Trophoblast cell (in vitro differentiated cells and primary cell): Measurements from ENCODE around the gene XXYLT1.

Experiments
- DNase-seq, 2 donors: peaks; one replicate each; pipeline ENCODE4 v3.0.0-alpha.2; 2016
- H2AFZ ChIP-seq: 2 replicates; pipeline ENCODE4 v1.6.1; 2013; ENCODE audit warnings: low read length, moderate library complexity, mild to moderate bottlenecking; ENCODE audit not compliant: insufficient read depth, poor library complexity
- H2AK5ac ChIP-seq: 2 replicates; pipeline ENCODE4 v1.6.1; 2013; ENCODE audit warnings: mild to moderate bottlenecking, low read length
- H2BK120ac ChIP-seq: 2 replicates; pipeline ENCODE4 v1.6.1; 2013; ENCODE audit warnings: low read length, mild to moderate bottlenecking, moderate library complexity; ENCODE audit not compliant: insufficient read depth, poor library complexity
- H2BK12ac ChIP-seq: 2 replicates; pipeline ENCODE4 v1.6.1; 2013; ENCODE audit warnings: mild to moderate bottlenecking, low read length, moderate library complexity
- H2BK5ac ChIP-seq: 2 replicates; pipeline ENCODE4 v1.6.1; 2013; ENCODE audit warnings: low read length, low read depth, moderate library complexity, mild to moderate bottlenecking; ENCODE audit not compliant: poor library complexity
- H3K14ac ChIP-seq: 2 replicates; pipeline ENCODE4 v1.6.1; 2013; ENCODE audit warnings: mild to moderate bottlenecking, low read length
- H3K18ac ChIP-seq: 2 replicates; pipeline ENCODE4 v1.6.1; 2013; ENCODE audit warnings: mild to moderate bottlenecking, low read length
- H3K23ac ChIP-seq: 2 replicates; pipeline ENCODE4 v1.6.1; 2013; ENCODE audit warnings: low read length
- H3K27ac ChIP-seq: 2 replicates; pipeline ENCODE4 v1.5.1; 2013; ENCODE audit warnings: low read depth, mild to moderate bottlenecking, inconsistent platforms, low read length, moderate library complexity
- H3K27me3 ChIP-seq: 2 replicates; pipeline ENCODE4 v1.6.1; 2013; ENCODE audit warnings: inconsistent platforms, mild to moderate bottlenecking, low read length, moderate library complexity; ENCODE audit not compliant: insufficient read depth
- H3K36me3 ChIP-seq, 2 experiments: 1 replicate in 1 of 2; 2 replicates in 1 of 2; pipeline ENCODE4 v1.6.1; 2013; ENCODE audit warnings: low read length in 2 of 2, mild to moderate bottlenecking in 2 of 2, moderate library complexity in 1 of 2; ENCODE audit not compliant: insufficient read depth in 2 of 2, control insufficient read depth in 1 of 2
- H3K4ac ChIP-seq: 2 replicates; pipeline ENCODE4 v1.6.1; 2013; ENCODE audit warnings: low read depth, mild to moderate bottlenecking, low read length, moderate library complexity
- H3K4me1 ChIP-seq, 2 experiments: 1 replicate in 1 of 2; 2 replicates in 1 of 2; pipeline ENCODE4 v1.6.1; 2013; ENCODE audit warnings: low read length in 2 of 2, mild to moderate bottlenecking in 2 of 2, moderate library complexity in 1 of 2; ENCODE audit not compliant: insufficient read depth in 2 of 2, control insufficient read depth in 1 of 2
- H3K4me2 ChIP-seq: 2 replicates; pipeline ENCODE4 v1.6.1; 2013; ENCODE audit warnings: inconsistent platforms, mild to moderate bottlenecking, low read length, moderate library complexity
- H3K4me3 ChIP-seq: 2 replicates; pipeline ENCODE4 v1.5.1; 2013; ENCODE audit warnings: mild to moderate bottlenecking, low read depth, low read length, inconsistent platforms
- H3K79me1 ChIP-seq: one replicate; pipeline ENCODE4 v1.6.1; 2013; ENCODE audit warnings: low read length
- H3K79me2 ChIP-seq: 2 replicates; pipeline ENCODE4 v1.6.1; 2013; ENCODE audit warnings: low read length, mild to moderate bottlenecking; ENCODE audit not compliant: control insufficient read depth, insufficient read depth, poor library complexity
- H3K9ac ChIP-seq: 2 replicates; pipeline ENCODE4 v1.6.1; 2013; ENCODE audit warnings: mild to moderate bottlenecking, low read length
- H3K9me3 ChIP-seq: 2 replicates; pipeline ENCODE4 v1.6.1; 2013; ENCODE audit warnings: low read depth, mild to moderate bottlenecking, control low read depth, inconsistent platforms, low read length; ENCODE audit not compliant: insufficient read depth
- H4K12ac ChIP-seq: 2 replicates; pipeline ENCODE4 v1.6.1; 2013; ENCODE audit warnings: low read depth, mild to moderate bottlenecking, low read length, moderate library complexity
- H4K8ac ChIP-seq: 2 replicates; pipeline ENCODE4 v1.6.1; 2013; ENCODE audit warnings: low read depth, mild to moderate bottlenecking, low read length, moderate library complexity
- H4K91ac ChIP-seq: one replicate; pipeline ENCODE4 v1.6.1; 2013; ENCODE audit warnings: low read depth, mild to moderate bottlenecking, low read length, moderate library complexity
- WGBS: extraction: QIAGEN DNeasy Blood & Tissue Kit; methylation state at CpG from one replicate; pipeline ENCODE4 v1.1.7; 2013; ENCODE audit warnings: missing lambda C conversion rate; ENCODE audit not compliant: insufficient read length, insufficient coverage; ENCODE audit errors: extremely low coverage; 5-methylcytosine and 5-hydroxymethylcytosine counted together

XXYLT1 gene

GRCh38 chr3:195208631-195209030 is 62.3 kb downstream of the XXYLT1 start:
- H3K23ac ChIP-seq, result no peak overlapping the region
- H3K4me1 ChIP-seq, result peaks cover 10 to 18% of the 10 kb centered on the region in 2 experiments
- H3K9me3 ChIP-seq, result no peaks in the 10 kb centered on the region
- no peak overlapping the region for H4K8ac ChIP-seq
- H3K4me3 ChIP-seq, result no peak overlapping the region
- no peak overlapping the region for H4K12ac ChIP-seq
- H4K91ac ChIP-seq, result no peak overlapping the region
- no peak overlapping the region for H3K4me2 ChIP-seq
- H3K27me3 ChIP-seq, result no peaks in the 10 kb centered on the region
- peaks cover 2% of the 10 kb centered on the region for H3K79me1 ChIP-seq
- no peak overlapping the region for H2BK120ac ChIP-seq
- no peak overlapping the region for H3K14ac ChIP-seq
- no peak overlapping the region for H3K18ac ChIP-seq
- peaks cover 0 to 3% of the 10 kb centered on the region in 2 experiments for H3K36me3 ChIP-seq
- DNase-seq, result no peak
- H3K27ac ChIP-seq, result no peak overlapping the region
- H2AFZ ChIP-seq, result no peak overlapping the region
- WGBS, result no CpG with 5 or more reads among the region's 7 CpGs
- no peaks in the 10 kb centered on the region for H3K79me2 ChIP-seq
- H2AK5ac ChIP-seq, result no peak overlapping the region
- H2BK12ac ChIP-seq, result no peak overlapping the region
- H3K4ac ChIP-seq, result no peak overlapping the region
- no peak overlapping the region for H2BK5ac ChIP-seq
- no peak overlapping the region for H3K9ac ChIP-seq

DNA sequence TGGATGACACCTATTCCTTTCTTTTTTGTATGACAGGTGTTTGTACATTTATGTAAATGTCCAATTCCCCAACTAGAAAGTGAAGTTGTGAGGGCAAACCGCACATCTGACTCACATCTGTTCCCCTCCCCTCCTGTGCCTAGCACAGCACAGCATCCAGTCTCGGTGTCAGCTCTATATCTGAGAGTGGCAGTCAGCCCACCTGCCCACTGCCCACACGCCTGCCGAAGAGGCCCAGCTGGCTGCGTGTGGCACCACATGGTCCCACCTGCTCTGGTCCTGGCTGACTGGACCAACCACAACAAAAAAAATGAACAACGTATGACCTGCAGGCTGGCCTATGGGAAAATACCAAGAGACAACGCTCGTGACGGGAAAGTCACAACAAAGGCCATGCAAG is 62.8 kb downstream of the XXYLT1 start:
- H3K36me3 ChIP-seq, result peaks cover 0 to 3% of the 10 kb centered on the region in 2 experiments
- H3K18ac ChIP-seq, result no peak overlapping the region
- no peak overlapping the region for H3K23ac ChIP-seq
- no peak overlapping the region for H3K27ac ChIP-seq
- H3K4me2 ChIP-seq, result no peak overlapping the region
- peaks cover 2% of the 10 kb centered on the region for H3K79me1 ChIP-seq
- H3K9me3 ChIP-seq, result no peaks in the 10 kb centered on the region
- H2AFZ ChIP-seq, result peak overlapping the region; percentile 30
- no peak overlapping the region for H2BK120ac ChIP-seq
- H3K9ac ChIP-seq, result peak overlapping the region; percentile 35
- H3K27me3 ChIP-seq, result no peaks in the 10 kb centered on the region
- H4K12ac ChIP-seq, result no peak overlapping the region
- no CpG with 5 or more reads among the region's 9 CpGs for WGBS
- DNase-seq, result no peak
- H3K4me3 ChIP-seq, result peak overlapping the region; percentile 30
- H3K14ac ChIP-seq, result no peak overlapping the region
- H2AK5ac ChIP-seq, result no peak overlapping the region
- peaks cover 10 to 18% of the 10 kb centered on the region in 2 experiments for H3K4me1 ChIP-seq
- H3K79me2 ChIP-seq, result no peaks in the 10 kb centered on the region
- H4K8ac ChIP-seq, result no peak overlapping the region
- H3K4ac ChIP-seq, result no peak overlapping the region
- H2BK12ac ChIP-seq, result no peak overlapping the region
- no peak overlapping the region for H2BK5ac ChIP-seq
- H4K91ac ChIP-seq, result no peak overlapping the region

DNA sequence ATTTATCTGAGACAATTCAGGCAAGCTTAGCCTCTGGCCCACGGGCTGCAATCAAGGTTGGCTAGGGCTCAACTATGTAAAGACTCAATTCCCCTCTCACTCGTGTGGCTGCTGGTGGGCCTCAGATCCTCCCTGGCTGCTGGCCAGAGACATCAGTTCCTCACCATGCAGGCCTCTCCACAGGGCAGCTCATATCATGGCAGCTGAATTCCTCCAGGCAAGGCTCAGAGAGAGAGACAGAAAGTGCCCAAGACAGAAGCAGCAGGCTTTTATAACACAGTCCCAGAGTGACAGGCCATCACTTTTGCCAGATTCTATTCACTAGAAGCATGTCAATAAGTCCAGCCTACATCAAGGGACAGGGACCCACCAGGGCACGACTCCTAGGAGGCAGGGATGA is 63.2 kb downstream of the XXYLT1 start:
- H3K4me3 ChIP-seq, result no peak overlapping the region
- H3K14ac ChIP-seq, result no peak overlapping the region
- H4K8ac ChIP-seq, result no peak overlapping the region
- no peak overlapping the region for H3K18ac ChIP-seq
- H2AK5ac ChIP-seq, result no peak overlapping the region
- no peak overlapping the region for H3K4me2 ChIP-seq
- no peak overlapping the region for H3K23ac ChIP-seq
- peaks cover 0 to 3% of the 10 kb centered on the region in 2 experiments for H3K36me3 ChIP-seq
- H2BK120ac ChIP-seq, result no peak overlapping the region
- no peak overlapping the region for H3K9ac ChIP-seq
- no peak overlapping the region for H2BK12ac ChIP-seq
- H3K4ac ChIP-seq, result no peak overlapping the region
- H3K9me3 ChIP-seq, result no peaks in the 10 kb centered on the region
- peaks cover 10 to 18% of the 10 kb centered on the region in 2 experiments for H3K4me1 ChIP-seq
- H3K79me2 ChIP-seq, result no peaks in the 10 kb centered on the region
- peaks cover 2% of the 10 kb centered on the region for H3K79me1 ChIP-seq
- no peak overlapping the region for H2BK5ac ChIP-seq
- no peak overlapping the region for H3K27ac ChIP-seq
- no peaks in the 10 kb centered on the region for H3K27me3 ChIP-seq
- H4K91ac ChIP-seq, result no peak overlapping the region
- no peak overlapping the region for H4K12ac ChIP-seq
- no CpG with 5 or more reads among the region's 3 CpGs for WGBS
- H2AFZ ChIP-seq, result no peak overlapping the region
- DNase-seq, result no peak

DNA sequence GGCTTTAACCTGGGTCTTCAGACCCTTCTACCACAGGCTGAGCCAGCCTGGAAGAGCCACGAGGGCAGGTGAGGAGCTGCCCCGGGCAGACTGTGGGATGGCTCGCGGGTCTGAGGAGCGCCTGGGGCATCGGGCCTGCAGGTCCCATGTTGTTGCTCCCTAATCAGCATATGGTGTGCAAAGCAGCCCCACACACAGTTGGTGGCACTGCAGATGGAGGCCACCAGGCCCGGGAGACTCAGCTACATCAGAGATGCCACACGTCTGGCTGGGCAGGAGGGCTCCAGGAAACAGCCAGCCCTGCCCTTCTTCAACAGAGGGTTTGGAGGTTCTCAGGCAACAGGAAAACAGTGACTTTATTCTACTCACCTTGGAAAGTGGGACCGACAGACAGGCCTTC is 63.9 kb downstream of the XXYLT1 start:
- Histone ChIP-seq H2AK5ac (no peak overlapping the region), H3K18ac (peak overlapping the region; percentile 29), H3K4ac (no peak overlapping the region), H3K9me3 (no peaks in the 10 kb centered on the region), H2AFZ (no peak overlapping the region), H4K91ac (no peak overlapping the region), H3K36me3 (peaks cover 0 to 3% of the 10 kb centered on the region in 2 experiments), H2BK5ac (no peak overlapping the region), H3K27ac (no peak overlapping the region), H3K14ac (no peak overlapping the region), H2BK12ac (no peak overlapping the region), H3K4me3 (no peak overlapping the region), H4K8ac (no peak overlapping the region), H2BK120ac (no peak overlapping the region), H3K23ac (peak overlapping the region; percentile 22), H4K12ac (no peak overlapping the region), H3K9ac (no peak overlapping the region), H3K79me1 (peaks cover 2% of the 10 kb centered on the region), H3K4me2 (no peak overlapping the region), H3K79me2 (no peaks in the 10 kb centered on the region), H3K4me1 (peaks cover 10 to 18% of the 10 kb centered on the region in 2 experiments), H3K27me3 (no peaks in the 10 kb centered on the region)
- no CpG with 5 or more reads among the region's 9 CpGs for WGBS
- no peak for DNase-seq
